MM.1S (cell line): Measurements from ENCODE around the gene NAPG.

Experiments
- CTCF ChIP-seq: fragments of 300-600 bp; sonication (generic); IDR thresholded peaks from 2 replicates; pipeline ENCODE4 v1.5.1; 2016; ENCODE audit warnings: antibody characterized with exemption, low read length, mixed read lengths
- EZH2 ChIP-seq: fragments of 300-600 bp; sonication (generic); optimal IDR thresholded peaks from 2 replicates; pipeline ENCODE3; 2017; ENCODE audit warnings: low read depth, mild to moderate bottlenecking, antibody characterized with exemption, low read length, mixed read lengths
- EZH2phosphoT487 ChIP-seq: fragments of 300-600 bp; sonication (generic); IDR thresholded peaks from 2 replicates; pipeline ENCODE4 v1.6.1; 2018; ENCODE audit warnings: antibody characterized with exemption, low read length

GRCh38 chr18:10497206-10497749 lies 28.5 kb upstream of the NAPG start:
- no peak for TF ChIP-seq CTCF
- TF ChIP-seq EZH2phosphoT487, result no peak
- no peak for TF ChIP-seq EZH2
